ENCODE measurements around the gene BTBD17.

The BTBD17 gene

DNA sequence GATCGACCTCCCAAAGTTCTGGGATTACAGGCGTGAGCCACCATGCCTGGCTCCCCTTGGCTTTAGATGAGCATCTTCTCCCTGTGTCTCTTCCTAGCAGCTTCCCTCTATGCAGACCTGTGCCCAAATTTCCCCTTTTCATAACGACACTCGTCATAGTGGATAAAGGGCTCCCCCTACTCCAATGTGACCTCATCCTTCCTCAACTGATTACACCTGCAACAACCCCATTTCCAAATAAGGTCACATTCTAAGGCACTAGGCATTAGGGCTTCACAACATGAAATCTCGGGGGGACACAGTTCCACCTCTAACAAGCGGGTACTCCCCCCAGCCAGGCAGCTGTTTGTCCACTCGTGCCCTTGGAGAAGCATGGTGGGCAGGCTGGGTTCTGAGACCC is 25.4 kb downstream of the BTBD17 start:
- no peak overlapping the region for H3K27ac ChIP-seq (ENCODE audit: insufficient read depth, low read depth, low read length, poor library complexity, severe bottlenecking)
- H3K36me3 ChIP-seq (ENCODE audit: control insufficient read depth, insufficient read depth, low read length) = no peaks in the 10 kb centered on the region
- no peaks in the 10 kb centered on the region for H3K9me3 ChIP-seq (ENCODE audit: control insufficient read depth, low read length)
- H3K27me3 ChIP-seq (ENCODE audit: control insufficient read depth, insufficient read depth, low read length, poor library complexity, severe bottlenecking) = no peaks in the 10 kb centered on the region
- WGBS, 2 experiments = 89% methylated on average over 7 of the region's 7 CpGs
- H3K4me1 ChIP-seq (ENCODE audit: control insufficient read depth, insufficient read depth, low read length) = peaks cover 17% of the 10 kb centered on the region
- no peak overlapping the region for H3K4me3 ChIP-seq (ENCODE audit: insufficient read depth, low read depth, low read length)

DNA sequence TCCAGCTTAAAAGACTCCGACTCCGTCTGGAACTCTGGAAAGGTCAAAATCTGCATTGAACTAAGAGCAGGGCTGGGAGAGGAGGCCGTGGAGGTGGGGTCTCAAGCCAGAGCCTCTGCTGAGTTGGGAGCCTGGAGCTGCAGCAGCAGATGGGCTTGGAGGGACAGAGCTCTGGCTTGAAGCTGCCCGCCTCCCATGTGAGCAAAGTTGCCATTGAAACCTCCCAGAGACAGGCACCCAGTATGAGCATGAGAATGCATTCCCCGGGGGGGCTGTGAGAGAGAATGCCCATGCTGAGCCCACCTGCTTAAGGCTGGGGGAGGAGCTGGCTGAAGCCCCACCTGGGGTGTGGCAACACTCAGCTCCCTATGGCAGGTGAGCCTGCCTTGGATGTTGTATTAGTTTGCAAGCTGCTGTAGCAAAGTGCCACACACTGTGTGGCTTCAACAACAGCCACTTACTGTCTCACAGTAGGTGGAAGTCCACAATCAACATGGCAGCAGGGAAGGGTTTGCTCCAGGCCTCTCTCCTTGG is 26.1 kb downstream of the BTBD17 start:
- H3K4me1 ChIP-seq (ENCODE audit: control insufficient read depth, insufficient read depth, low read length) = peaks cover 17% of the 10 kb centered on the region
- no peaks in the 10 kb centered on the region for H3K9me3 ChIP-seq (ENCODE audit: control insufficient read depth, low read length)
- no peak overlapping the region for H3K27ac ChIP-seq (ENCODE audit: insufficient read depth, low read depth, low read length, poor library complexity, severe bottlenecking)
- no peak overlapping the region for H3K4me3 ChIP-seq (ENCODE audit: insufficient read depth, low read depth, low read length)
- WGBS, 2 experiments = 62 to 65% methylated on average over 5 of the region's 5 CpGs
- no peaks in the 10 kb centered on the region for H3K36me3 ChIP-seq (ENCODE audit: control insufficient read depth, insufficient read depth, low read length)
- H3K27me3 ChIP-seq (ENCODE audit: control insufficient read depth, insufficient read depth, low read length, poor library complexity, severe bottlenecking) = no peaks in the 10 kb centered on the region

DNA sequence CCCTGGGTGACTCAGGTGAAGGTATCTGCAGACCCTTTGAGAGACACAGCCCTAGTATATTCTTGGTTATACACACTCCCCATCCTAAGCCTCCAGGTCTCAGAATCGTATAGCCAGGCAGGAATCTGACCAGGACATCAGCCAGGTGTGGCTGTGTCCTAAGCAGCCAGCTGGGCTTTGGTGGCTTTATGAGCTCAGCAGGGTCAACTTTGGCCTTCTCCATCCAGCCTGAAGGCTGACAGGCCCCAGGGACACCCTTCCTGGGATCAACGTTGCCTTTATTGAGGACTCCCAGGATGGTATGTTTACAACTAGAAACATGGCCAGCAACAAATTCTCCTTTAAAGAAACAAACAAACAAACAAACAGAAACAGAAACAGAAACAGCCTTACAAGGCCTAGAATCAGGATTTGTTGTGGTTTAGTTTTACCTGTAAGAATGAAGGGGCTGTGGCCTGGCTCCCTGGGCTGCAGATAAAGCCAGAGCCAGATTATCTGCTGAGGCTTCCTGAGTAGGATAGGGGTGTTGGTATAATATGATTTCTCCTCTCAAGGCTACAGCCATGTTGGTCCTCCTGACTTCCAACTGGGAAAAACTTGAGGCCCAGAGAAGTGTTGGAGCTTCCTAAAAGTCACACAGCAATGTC is 27.2 kb downstream of the BTBD17 start:
- Histone ChIP-seq H3K4me3 (ENCODE audit: insufficient read depth, low read depth, low read length) (no peak overlapping the region), H3K4me1 (ENCODE audit: control insufficient read depth, insufficient read depth, low read length) (peaks cover 11% of the 10 kb centered on the region), H3K36me3 (ENCODE audit: control insufficient read depth, insufficient read depth, low read length) (no peaks in the 10 kb centered on the region), H3K27me3 (ENCODE audit: control insufficient read depth, insufficient read depth, low read length, poor library complexity, severe bottlenecking) (no peaks in the 10 kb centered on the region), H3K27ac (ENCODE audit: insufficient read depth, low read depth, low read length, poor library complexity, severe bottlenecking) (no peak overlapping the region), H3K9me3 (ENCODE audit: control insufficient read depth, low read length) (no peaks in the 10 kb centered on the region)
- WGBS, 2 experiments = 82 to 87% methylated on average over 2 of the region's 2 CpGs

DNA sequence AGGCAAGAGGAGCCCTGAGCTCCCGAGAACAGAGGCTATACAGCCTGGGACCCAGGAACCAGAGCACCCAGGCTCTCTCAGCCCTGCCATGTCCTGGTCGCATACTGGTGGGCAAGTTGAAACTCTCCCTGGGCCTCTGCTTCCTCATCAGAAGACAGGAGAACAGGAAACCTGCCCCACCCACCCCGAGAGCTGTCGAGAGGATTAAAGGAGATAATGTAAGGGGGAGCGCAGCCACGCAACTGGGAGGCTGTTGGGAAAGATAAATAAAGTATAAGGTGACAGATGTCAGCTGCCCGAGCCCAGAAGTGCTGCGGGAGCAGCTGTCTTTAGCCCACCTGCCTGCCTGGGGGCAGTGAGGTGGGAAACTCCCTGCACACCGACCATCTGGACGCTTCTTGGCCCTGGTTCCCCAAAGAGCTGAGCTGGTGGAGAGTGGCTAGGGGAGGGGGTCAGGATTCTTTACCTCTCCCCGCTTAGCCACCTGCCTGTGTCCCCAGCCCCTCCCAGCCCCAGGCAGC is 28.8 kb downstream of the BTBD17 start:
- Histone ChIP-seq H3K9me3 (ENCODE audit: control insufficient read depth, low read length) (no peaks in the 10 kb centered on the region), H3K36me3 (ENCODE audit: control insufficient read depth, insufficient read depth, low read length) (no peaks in the 10 kb centered on the region), H3K4me3 (ENCODE audit: insufficient read depth, low read depth, low read length) (no peak overlapping the region), H3K27ac (ENCODE audit: insufficient read depth, low read depth, low read length, poor library complexity, severe bottlenecking) (no peak overlapping the region), H3K27me3 (ENCODE audit: control insufficient read depth, insufficient read depth, low read length, poor library complexity, severe bottlenecking) (peaks cover 6% of the 10 kb centered on the region), H3K4me1 (ENCODE audit: control insufficient read depth, insufficient read depth, low read length) (peaks cover 11% of the 10 kb centered on the region)
- WGBS, 2 experiments = 50 to 59% methylated on average over 10 to 11 of the region's 11 CpGs

DNA sequence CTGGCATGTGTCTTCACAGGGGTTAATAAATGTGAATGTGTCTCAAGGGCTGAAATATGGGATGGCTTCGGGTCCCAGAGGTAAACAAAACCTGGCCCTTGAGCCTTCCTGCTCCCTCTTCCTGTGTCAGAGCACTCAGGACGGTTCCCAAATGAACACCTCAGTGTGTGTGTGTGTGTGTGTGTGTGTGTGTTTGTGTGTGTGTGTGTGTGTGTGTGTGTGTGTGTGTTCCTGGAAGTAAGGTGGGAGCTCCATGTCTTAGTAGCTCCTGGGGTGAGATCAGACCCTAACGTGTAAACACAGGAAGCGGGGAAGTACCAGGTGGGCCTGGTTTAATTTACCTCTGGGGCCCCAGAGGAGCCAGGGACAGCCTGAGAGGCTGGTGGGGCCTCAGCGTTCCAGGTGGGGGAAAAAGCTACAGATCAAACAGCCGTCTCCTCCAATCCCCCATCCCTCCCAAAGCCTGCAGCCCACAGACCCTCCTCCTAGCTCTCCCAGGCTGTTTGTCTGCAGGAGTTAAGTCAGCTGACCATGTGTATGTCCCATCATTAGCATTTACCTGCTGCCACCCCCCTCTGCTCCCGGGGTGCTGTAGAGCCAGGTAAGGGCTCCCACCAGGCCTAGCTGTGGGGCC is 29.5 kb downstream of the BTBD17 start:
- no peaks in the 10 kb centered on the region for H3K36me3 ChIP-seq (ENCODE audit: control insufficient read depth, insufficient read depth, low read length)
- H3K4me1 ChIP-seq (ENCODE audit: control insufficient read depth, insufficient read depth, low read length) = peaks cover 12% of the 10 kb centered on the region
- H3K27me3 ChIP-seq (ENCODE audit: control insufficient read depth, insufficient read depth, low read length, poor library complexity, severe bottlenecking) = peaks cover 11% of the 10 kb centered on the region
- 71 to 74% methylated on average over 7 of the region's 7 CpGs for WGBS, 2 experiments
- no peak overlapping the region for H3K4me3 ChIP-seq (ENCODE audit: insufficient read depth, low read depth, low read length)
- H3K9me3 ChIP-seq (ENCODE audit: control insufficient read depth, low read length) = no peaks in the 10 kb centered on the region
- H3K27ac ChIP-seq (ENCODE audit: insufficient read depth, low read depth, low read length, poor library complexity, severe bottlenecking) = no peak overlapping the region

DNA sequence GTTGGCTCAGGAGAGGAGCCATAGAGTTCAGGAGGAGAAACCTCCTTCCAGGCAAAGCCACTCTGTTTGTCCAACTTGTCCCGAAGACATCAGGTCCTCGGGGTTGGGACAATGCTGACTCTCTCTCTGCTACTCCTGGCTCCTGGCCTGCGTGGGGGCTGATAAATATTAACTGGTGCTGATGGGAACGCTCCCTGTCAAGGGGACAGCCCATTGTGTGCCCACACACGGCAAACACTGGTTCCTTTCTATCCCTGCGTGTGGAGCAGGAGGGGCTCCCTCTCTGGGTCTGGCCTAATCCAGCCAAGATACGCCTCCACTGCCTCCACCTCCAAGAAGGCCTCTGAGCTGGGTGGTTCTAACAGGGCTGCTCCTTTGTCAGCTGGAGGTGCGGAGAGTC is 31.2 kb downstream of the BTBD17 start:
- 84 to 86% methylated on average over 8 of the region's 8 CpGs for WGBS, 2 experiments
- peaks cover 26% of the 10 kb centered on the region for H3K4me1 ChIP-seq (ENCODE audit: control insufficient read depth, insufficient read depth, low read length)

DNA sequence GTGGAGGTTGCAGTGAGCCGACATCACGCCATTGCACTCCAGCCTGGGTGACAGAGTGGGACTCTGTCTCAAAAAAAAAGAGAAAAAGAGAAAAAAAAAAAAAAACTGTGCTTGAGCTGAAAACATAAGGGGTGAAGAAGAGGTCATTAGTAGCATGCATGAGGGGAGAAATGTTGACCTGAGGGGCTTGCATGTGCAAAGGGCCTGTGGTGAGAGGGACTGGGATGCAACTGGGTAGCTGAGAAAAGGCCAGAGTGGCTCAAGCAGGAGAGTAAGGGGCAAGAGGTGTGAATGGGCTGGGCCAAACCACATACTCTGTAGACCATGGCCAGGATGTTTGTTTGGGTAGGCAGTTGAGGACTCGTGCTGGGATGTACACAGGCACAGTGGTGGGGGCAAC is 32.3 kb downstream of the BTBD17 start:
- H3K9me3 ChIP-seq (ENCODE audit: control insufficient read depth, low read length) = no peaks in the 10 kb centered on the region
- no peaks in the 10 kb centered on the region for H3K36me3 ChIP-seq (ENCODE audit: control insufficient read depth, insufficient read depth, low read length)
- peaks cover 38% of the 10 kb centered on the region for H3K27me3 ChIP-seq (ENCODE audit: control insufficient read depth, insufficient read depth, low read length, poor library complexity, severe bottlenecking)
- WGBS, 2 experiments = 92 to 94% methylated on average over 3 of the region's 3 CpGs
- H3K4me1 ChIP-seq (ENCODE audit: control insufficient read depth, insufficient read depth, low read length) = peaks cover 27% of the 10 kb centered on the region
- no peak overlapping the region for H3K27ac ChIP-seq (ENCODE audit: insufficient read depth, low read depth, low read length, poor library complexity, severe bottlenecking)
- H3K4me3 ChIP-seq (ENCODE audit: insufficient read depth, low read depth, low read length) = no peak overlapping the region

More for the DNA sequence above, 31.2 kb downstream of the BTBD17 start:
- Histone ChIP-seq H3K27ac (ENCODE audit: insufficient read depth, low read depth, low read length, poor library complexity, severe bottlenecking) (no peak overlapping the region), H3K27me3 (ENCODE audit: control insufficient read depth, insufficient read depth, low read length, poor library complexity, severe bottlenecking) (peaks cover 28% of the 10 kb centered on the region), H3K36me3 (ENCODE audit: control insufficient read depth, insufficient read depth, low read length) (no peaks in the 10 kb centered on the region), H3K4me3 (ENCODE audit: insufficient read depth, low read depth, low read length) (no peak overlapping the region), H3K9me3 (ENCODE audit: control insufficient read depth, low read length) (no peaks in the 10 kb centered on the region)

DNA sequence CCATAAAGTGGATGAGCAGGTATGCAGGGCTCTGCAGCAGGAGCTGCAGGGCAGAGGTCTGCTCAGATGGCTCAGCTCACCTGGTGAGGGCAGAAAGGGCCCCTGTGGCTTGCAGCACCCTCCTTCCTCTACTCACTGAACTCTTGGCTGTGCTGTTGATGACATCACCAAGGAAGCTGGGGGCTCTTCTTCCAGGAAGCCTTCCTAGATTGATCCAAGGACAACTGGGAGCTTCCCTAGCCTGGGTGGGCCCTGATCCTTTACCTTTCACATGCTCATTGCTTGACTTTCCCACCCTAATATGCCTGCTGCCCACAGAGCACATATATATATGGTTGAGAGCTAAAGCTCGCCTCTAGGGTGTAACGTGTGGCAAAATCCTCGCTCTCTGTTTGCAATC is 33.2 kb downstream of the BTBD17 start:
- no peaks in the 10 kb centered on the region for H3K9me3 ChIP-seq (ENCODE audit: control insufficient read depth, low read length)
- no peak overlapping the region for H3K4me3 ChIP-seq (ENCODE audit: insufficient read depth, low read depth, low read length)
- peaks cover 41% of the 10 kb centered on the region for H3K27me3 ChIP-seq (ENCODE audit: control insufficient read depth, insufficient read depth, low read length, poor library complexity, severe bottlenecking)
- peaks cover 27% of the 10 kb centered on the region for H3K4me1 ChIP-seq (ENCODE audit: control insufficient read depth, insufficient read depth, low read length)
- H3K36me3 ChIP-seq (ENCODE audit: control insufficient read depth, insufficient read depth, low read length) = no peaks in the 10 kb centered on the region
- 93 to 96% methylated on average over 3 of the region's 3 CpGs for WGBS, 2 experiments
- no peak overlapping the region for H3K27ac ChIP-seq (ENCODE audit: insufficient read depth, low read depth, low read length, poor library complexity, severe bottlenecking)

DNA sequence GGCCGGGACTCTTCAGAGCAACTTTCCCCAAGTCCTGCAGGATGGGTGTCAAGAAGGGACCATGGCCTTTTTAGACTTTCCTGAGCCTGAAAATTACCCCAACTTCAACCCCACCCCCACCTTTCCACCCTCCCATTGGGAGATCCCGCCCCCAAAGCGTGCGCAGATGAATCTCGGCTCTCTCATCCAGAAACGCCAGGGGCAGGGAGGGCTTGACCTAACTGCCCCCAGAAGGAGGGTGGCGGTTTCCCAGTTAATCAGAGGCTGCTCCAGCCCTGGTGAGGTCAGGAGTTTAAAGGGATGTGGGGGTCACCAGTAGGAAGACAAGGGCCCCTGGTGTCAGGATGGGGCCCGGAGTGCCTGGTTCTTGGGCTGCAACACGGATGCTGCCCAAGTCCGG is 35.2 kb downstream of the BTBD17 start:
- Histone ChIP-seq H3K4me3 (ENCODE audit: insufficient read depth, low read depth, low read length) (peak overlapping the region; percentile 26), H3K27me3 (ENCODE audit: control insufficient read depth, insufficient read depth, low read length, poor library complexity, severe bottlenecking) (peaks cover 49% of the 10 kb centered on the region), H3K36me3 (ENCODE audit: control insufficient read depth, insufficient read depth, low read length) (no peaks in the 10 kb centered on the region), H3K9me3 (ENCODE audit: control insufficient read depth, low read length) (no peaks in the 10 kb centered on the region), H3K27ac (ENCODE audit: insufficient read depth, low read depth, low read length, poor library complexity, severe bottlenecking) (no peak overlapping the region), H3K4me1 (ENCODE audit: control insufficient read depth, insufficient read depth, low read length) (peaks cover 16% of the 10 kb centered on the region)
- WGBS, 2 experiments = 25 to 27% methylated on average over 10 of the region's 10 CpGs

DNA sequence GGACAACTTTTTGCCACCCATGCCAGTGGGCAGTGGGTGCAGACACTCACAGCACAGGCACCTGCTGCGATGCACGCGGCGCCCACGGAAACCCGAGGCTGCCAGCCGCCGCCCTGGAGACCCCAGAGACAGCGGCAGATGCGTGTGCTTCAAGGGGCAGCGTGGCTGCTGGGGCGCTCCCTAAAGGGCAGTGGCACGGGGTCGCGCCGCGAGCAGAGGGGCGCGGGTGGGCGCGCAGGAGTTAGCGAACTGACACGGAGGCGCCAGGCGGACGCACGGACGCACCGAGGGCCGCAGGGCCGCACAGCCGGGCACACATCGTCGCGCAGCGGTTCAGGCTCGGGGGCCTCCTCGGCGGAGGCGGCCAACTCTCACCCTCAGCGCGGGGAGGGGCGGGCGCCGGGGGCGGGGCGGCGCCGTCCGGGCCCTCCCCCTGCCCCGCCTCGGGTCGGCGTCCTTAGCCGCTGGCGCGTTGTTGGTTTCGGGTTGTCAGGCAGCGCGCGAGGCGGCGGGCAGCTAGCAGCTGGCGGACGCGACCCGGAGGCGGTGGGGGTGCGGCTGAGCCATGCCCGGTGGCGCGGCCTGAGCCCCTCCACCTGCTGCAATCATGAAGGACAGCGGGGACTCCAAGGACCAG is 35.8 kb downstream of the BTBD17 start, which contains the start of gene KIF19:
Gene KIF19 (plus strand): TSS at position 484 of the 637 bp plus-strand sequence. CDS start 124 bp downstream, at position 608.
- 6% methylated on average over 73 of the region's 73 CpGs for WGBS, 2 experiments
- Histone ChIP-seq H3K27ac (ENCODE audit: insufficient read depth, low read depth, low read length, poor library complexity, severe bottlenecking) (no peak within 1 kb of the TSS), H3K4me3 (ENCODE audit: insufficient read depth, low read depth, low read length) (peak within 1 kb of the TSS; percentile 26), H3K27me3 (ENCODE audit: control insufficient read depth, insufficient read depth, low read length, poor library complexity, severe bottlenecking) (peaks cover 49% of the 10 kb centered on the region), H3K36me3 (ENCODE audit: control insufficient read depth, insufficient read depth, low read length) (no peaks in the 10 kb centered on the region), H3K4me1 (ENCODE audit: control insufficient read depth, insufficient read depth, low read length) (peaks cover 16% of the 10 kb centered on the region), H3K9me3 (ENCODE audit: control insufficient read depth, low read length) (no peaks in the 10 kb centered on the region)
